Endothelial cell of umbilical vein (primary cell): ENCODE measurements around the gene ZP1.

ENCODE experiments used
- CTCF ChIP-seq, 2 donors: IDR thresholded peaks; 1 replicate in 1 of 2; 2 replicates in 1 of 2; pipeline ENCODE4 v1.5.1; 2011; ENCODE audit warnings: low read length in 2 of 2, mild to moderate bottlenecking in 2 of 2, moderate library complexity in 2 of 2, control low read depth in 1 of 2, inconsistent platforms in 1 of 2, low read depth in 1 of 2; ENCODE audit not compliant: insufficient read depth in 1 of 2; ENCODE audit errors: extremely low read depth in 1 of 2
- GATA2 ChIP-seq: IDR thresholded peaks from 2 replicates; pipeline ENCODE4 v1.7.0; 2011; ENCODE audit warnings: low read depth, mild to moderate bottlenecking, moderate library complexity, mixed read lengths, low read length; ENCODE audit not compliant: insufficient read length, insufficient read depth
- POLR2A ChIP-seq: IDR thresholded peaks from 2 replicates; pipeline ENCODE4 v1.6.1; 2012; ENCODE audit warnings: low read depth, mild to moderate bottlenecking, control low read depth, low read length
- TF ChIP-seq, protein P1 (sequence below): IDR thresholded peaks from 2 replicates; pipeline ENCODE4 v1.6.1; 2011; ENCODE audit not compliant: insufficient read depth, insufficient read length

- TF ChIP-seq CTCF (IDR thresholded peaks at IDR 0.05; ENCODE audit: extremely low read depth in 1 of 2, insufficient read depth in 1 of 2, low read depth in 1 of 2, low read length in 2 of 2) (no peak), POLR2A (no peak), GATA2 (no peak)
- TF ChIP-seq, protein P1, sequence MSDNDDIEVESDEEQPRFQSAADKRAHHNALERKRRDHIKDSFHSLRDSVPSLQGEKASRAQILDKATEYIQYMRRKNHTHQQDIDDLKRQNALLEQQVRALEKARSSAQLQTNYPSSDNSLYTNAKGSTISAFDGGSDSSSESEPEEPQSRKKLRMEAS = no peak
These were observed 8.8 kb downstream of the ZP1 start for GRCh38 chr11:60876168-60876485.
